GM12878 (cell line): Measurements from ENCODE around the gene PRICKLE4.

Source experiments
- BACH1 ChIP-seq: fragments of 450-650 bp; IDR thresholded peaks from 2 replicates; pipeline ENCODE4 v1.6.1; 2017; ENCODE audit warnings: mild to moderate bottlenecking, borderline replicate concordance
- BRCA1 ChIP-seq: IDR thresholded peaks from 2 replicates; pipeline ENCODE4 v1.6.1; 2011; ENCODE audit warnings: low read depth, low read length, improper control_type of control experiment
- ZNF24 ChIP-seq: fragments of 450-650 bp; IDR thresholded peaks from 2 replicates; pipeline ENCODE4 v1.6.1; 2017; ENCODE audit warnings: antibody characterized with exemption, mild to moderate bottlenecking
- TF ChIP-seq, protein P1 (sequence below): fragments of 450-650 bp; IDR thresholded peaks from 2 replicates; pipeline ENCODE4 v1.6.1; 2018; ENCODE audit warnings: mild to moderate bottlenecking, low read depth, moderate library complexity; ENCODE audit not compliant: partially characterized antibody

- TF ChIP-seq, protein P1, sequence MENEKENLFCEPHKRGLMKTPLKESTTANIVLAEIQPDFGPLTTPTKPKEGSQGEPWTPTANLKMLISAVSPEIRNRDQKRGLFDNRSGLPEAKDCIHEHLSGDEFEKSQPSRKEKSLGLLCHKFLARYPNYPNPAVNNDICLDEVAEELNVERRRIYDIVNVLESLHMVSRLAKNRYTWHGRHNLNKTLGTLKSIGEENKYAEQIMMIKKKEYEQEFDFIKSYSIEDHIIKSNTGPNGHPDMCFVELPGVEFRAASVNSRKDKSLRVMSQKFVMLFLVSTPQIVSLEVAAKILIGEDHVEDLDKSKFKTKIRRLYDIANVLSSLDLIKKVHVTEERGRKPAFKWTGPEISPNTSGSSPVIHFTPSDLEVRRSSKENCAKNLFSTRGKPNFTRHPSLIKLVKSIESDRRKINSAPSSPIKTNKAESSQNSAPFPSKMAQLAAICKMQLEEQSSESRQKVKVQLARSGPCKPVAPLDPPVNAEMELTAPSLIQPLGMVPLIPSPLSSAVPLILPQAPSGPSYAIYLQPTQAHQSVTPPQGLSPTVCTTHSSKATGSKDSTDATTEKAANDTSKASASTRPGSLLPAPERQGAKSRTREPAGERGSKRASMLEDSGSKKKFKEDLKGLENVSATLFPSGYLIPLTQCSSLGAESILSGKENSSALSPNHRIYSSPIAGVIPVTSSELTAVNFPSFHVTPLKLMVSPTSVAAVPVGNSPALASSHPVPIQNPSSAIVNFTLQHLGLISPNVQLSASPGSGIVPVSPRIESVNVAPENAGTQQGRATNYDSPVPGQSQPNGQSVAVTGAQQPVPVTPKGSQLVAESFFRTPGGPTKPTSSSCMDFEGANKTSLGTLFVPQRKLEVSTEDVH, result no peak
- no peak for TF ChIP-seq ZNF24
- no peak for TF ChIP-seq BACH1
- TF ChIP-seq BRCA1, result no peak
Measured at GRCh38 chr6:41774841-41775240, 5.7 kb upstream of the PRICKLE4 start.
